KMS-11 (cell line): ENCODE measurements around the gene OGT.
"Not testable (repeated sequence)": the region's sequence is repeated elsewhere in the genome, so short reads cannot be mapped to it uniquely, and the experiment has no call there.

ENCODE experiments used
- H2AFZ ChIP-seq: fragments of 200-600 bp; sonication (generic); 2 replicates; pipeline ENCODE4 v1.6.1; 2016; ENCODE audit warnings: antibody characterized with exemption, mixed run types, low read depth
- H3K27ac ChIP-seq: fragments of 200-600 bp; sonication (generic); 2 replicates; pipeline ENCODE4 v1.6.1; 2016; ENCODE audit warnings: mild to moderate bottlenecking, mixed run types
- H3K27me3 ChIP-seq: fragments of 200-600 bp; sonication (generic); 2 replicates; pipeline ENCODE4 v1.6.1; 2017; ENCODE audit warnings: mild to moderate bottlenecking, low read depth, mixed run types, moderate library complexity; ENCODE audit not compliant: insufficient read depth
- H3K36me3 ChIP-seq: fragments of 200-600 bp; sonication (generic); 2 replicates; pipeline ENCODE4 v1.6.1; 2017; ENCODE audit warnings: mild to moderate bottlenecking, mixed run types; ENCODE audit not compliant: insufficient read depth
- H3K4me1 ChIP-seq: fragments of 200-600 bp; sonication (generic); 2 replicates; pipeline ENCODE4 v1.6.1; 2016; ENCODE audit warnings: mild to moderate bottlenecking, low read depth, mixed run types; ENCODE audit not compliant: poor library complexity, severe bottlenecking
- H3K4me2 ChIP-seq: fragments of 200-600 bp; sonication (generic); 2 replicates; pipeline ENCODE4 v1.7.0; 2016; ENCODE audit warnings: mild to moderate bottlenecking, mixed run types
- H3K4me3 ChIP-seq: fragments of 200-600 bp; sonication (generic); IDR thresholded peaks from 2 replicates; pipeline ENCODE4 v1.6.1; 2017; ENCODE audit warnings: low read depth, low read length, mixed read lengths; ENCODE audit not compliant: insufficient read depth
- H3K79me2 ChIP-seq: fragments of 200-600 bp; sonication (generic); 2 replicates; pipeline ENCODE4 v1.6.1; 2016; ENCODE audit warnings: low read depth, mixed run types; ENCODE audit not compliant: insufficient read depth
- H3K9ac ChIP-seq: fragments of 200-600 bp; sonication (generic); 2 replicates; pipeline ENCODE4 v1.6.1; 2016; ENCODE audit warnings: mild to moderate bottlenecking, mixed run types
- H4K20me1 ChIP-seq: fragments of 200-600 bp; sonication (generic); 2 replicates; pipeline ENCODE4 v1.6.1; 2016; ENCODE audit warnings: mild to moderate bottlenecking, mixed run types; ENCODE audit not compliant: insufficient read depth
- CTCF ChIP-seq: fragments of 200-600 bp; sonication (generic); conservative IDR thresholded peaks from 2 replicates; pipeline ENCODE4 v1.6.1; 2017; ENCODE audit warnings: low read depth, mild to moderate bottlenecking, antibody characterized with exemption, low read length, moderate library complexity, mixed read lengths

OGT gene

DNA sequence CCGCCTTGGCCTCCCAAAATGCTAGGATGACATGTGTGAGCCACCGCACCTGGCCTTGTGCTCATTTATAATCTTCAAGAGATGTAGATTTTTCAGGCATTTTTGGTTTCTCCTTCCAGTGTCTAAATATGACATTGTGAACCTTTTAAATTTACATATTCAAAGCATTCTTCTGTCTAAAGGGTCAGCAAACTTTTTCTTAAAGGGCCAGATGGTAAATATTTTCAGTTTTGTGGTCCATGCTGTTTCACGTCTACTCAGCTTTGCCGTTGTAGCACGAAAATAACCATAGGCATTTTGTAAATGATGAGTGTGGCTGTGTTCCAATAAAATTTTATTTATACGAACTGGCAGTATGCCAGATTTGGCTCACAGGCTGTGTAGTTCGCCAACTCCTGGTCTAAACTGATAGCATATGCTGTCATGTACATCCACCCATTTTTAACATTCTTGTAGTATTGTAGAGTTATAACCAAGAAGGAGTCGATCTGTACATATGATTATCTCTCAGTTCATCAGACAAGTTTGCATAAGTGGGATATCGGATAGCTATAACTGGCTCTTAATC, 32.7 kb downstream of the OGT start:
- H3K4me3 ChIP-seq, result no peak overlapping the region
- no peak overlapping the region for H3K4me2 ChIP-seq
- no peaks in the 10 kb centered on the region for H3K27me3 ChIP-seq
- no peaks in the 10 kb centered on the region for H3K4me1 ChIP-seq
- no peak for TF ChIP-seq CTCF
- no peak overlapping the region for H3K27ac ChIP-seq
- no peak overlapping the region for H2AFZ ChIP-seq
- H3K9ac ChIP-seq, result no peak overlapping the region
- peaks cover 6% of the 10 kb centered on the region; the same call in 1 of the 2 replicates for H3K36me3 ChIP-seq
- no peaks in the 10 kb centered on the region for H4K20me1 ChIP-seq
- H3K79me2 ChIP-seq, result 0 out of 2 replicates have a peak, but pooled peaks cover 7% of the 10 kb centered on the region

- H3K79me2 ChIP-seq, H3K4me2 ChIP-seq, H3K36me3 ChIP-seq, H4K20me1 ChIP-seq, H3K4me1 ChIP-seq, H3K27me3 ChIP-seq, H3K9ac ChIP-seq, H3K4me3 ChIP-seq, H3K27ac ChIP-seq, H2AFZ ChIP-seq: not testable (repeated sequence)
These were observed 38.5 kb downstream of the OGT start for GRCh38 chrX:71571390-71571789.

DNA sequence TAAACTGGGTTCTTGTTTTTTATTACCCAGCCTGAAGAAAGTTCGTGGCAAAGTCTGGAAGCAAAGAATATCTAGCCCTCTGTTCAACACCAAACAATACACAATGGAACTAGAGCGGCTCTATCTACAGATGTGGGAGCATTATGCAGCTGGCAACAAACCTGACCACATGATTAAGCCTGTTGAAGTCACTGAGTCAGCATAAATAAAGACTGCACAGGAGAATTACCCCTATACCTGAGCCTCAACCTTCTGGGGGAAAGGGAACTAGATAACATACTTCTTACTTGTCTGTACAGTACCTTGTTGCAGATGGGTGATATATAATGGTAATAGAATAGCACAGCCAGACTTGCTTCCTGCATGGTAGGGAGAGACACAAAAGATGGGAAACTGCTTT, 40.7 kb downstream of the OGT start:
- H3K27ac ChIP-seq, result no peak overlapping the region
- H4K20me1 ChIP-seq, result no peaks in the 10 kb centered on the region
- no peak for TF ChIP-seq CTCF
- no peak overlapping the region for H3K4me2 ChIP-seq
- no peak overlapping the region for H3K9ac ChIP-seq
- H3K79me2 ChIP-seq, result no peaks in the 10 kb centered on the region
- no peaks in the 10 kb centered on the region; the same call in 1 of the 2 replicates for H3K36me3 ChIP-seq
- H2AFZ ChIP-seq, result no peak overlapping the region
- H3K4me3 ChIP-seq, result no peak overlapping the region
- H3K27me3 ChIP-seq, result no peaks in the 10 kb centered on the region
- no peaks in the 10 kb centered on the region for H3K4me1 ChIP-seq

GRCh38 chrX:71577682-71578081, 44.8 kb downstream of the OGT start:
- H3K36me3 ChIP-seq, result no peaks in the 10 kb centered on the region; the same call in 1 of the 2 replicates
- H3K9ac ChIP-seq, result no peak overlapping the region
- H3K27ac ChIP-seq, result no peak overlapping the region
- H3K79me2 ChIP-seq, result no peaks in the 10 kb centered on the region
- H3K4me2 ChIP-seq, result no peak overlapping the region
- no peak overlapping the region for H2AFZ ChIP-seq
- no peaks in the 10 kb centered on the region for H3K27me3 ChIP-seq
- no peak for TF ChIP-seq CTCF
- H4K20me1 ChIP-seq, result no peaks in the 10 kb centered on the region
- H3K4me1 ChIP-seq, result no peaks in the 10 kb centered on the region
- H3K4me3 ChIP-seq, result no peak overlapping the region

- Histone ChIP-seq H3K27me3 (no peaks in the 10 kb centered on the region), H3K4me1 (no peaks in the 10 kb centered on the region), H3K27ac (no peak within 1 kb of the TSS), H2AFZ (no peak within 1 kb of the TSS), H3K36me3 (no peaks in the 10 kb centered on the region), H3K9ac (no peak within 1 kb of the TSS), H3K79me2 (no peaks in the 10 kb centered on the region), H3K4me2 (no peak within 1 kb of the TSS), H3K4me3 (no peak within 1 kb of the TSS), H4K20me1 (no peaks in the 10 kb centered on the region)
- no peak for TF ChIP-seq CTCF
These were observed 45.6 kb downstream of the OGT start, which contains the start of gene GCNA for GRCh38 chrX:71578253-71579135. Gene GCNA, plus strand, starts transcription at chrX:71578437. Its CDS starts 2,385 bp downstream, at chrX:71580822.
